Measurements from ENCODE around the gene IGFBP6. TPM values are rescaled to one million over a fixed set of nuclear protein-coding genes. Genes with fewer than 3 reads are reported as not detected.

The IGFBP6 gene
- polyA plus RNA-seq, 2 of the 4 experiments (the other 2 are of a cell fraction), result 49.1 to 128 TPM

GRCh38 chr12:53143355-53143754, 45.9 kb downstream of the IGFBP6 start (continued):
- TF ChIP-seq EP300 (IDR thresholded peaks at IDR 0.05) (no peak), RFX5 (IDR thresholded peaks at IDR 0.05) (no peak), RCOR1 (IDR thresholded peaks at IDR 0.05; ENCODE audit: low read depth, low read length) (no peak), FOXS1 (CRISPR knock-in tag; IDR thresholded peaks at IDR 0.05) (no peak), MAFK (IDR thresholded peaks at IDR 0.05; ENCODE audit: partially characterized antibody) (no peak), SMC3 (IDR thresholded peaks at IDR 0.05) (no peak), FOSB (CRISPR knock-in tag; IDR thresholded peaks at IDR 0.05) (no peak), HEYL (CRISPR knock-in tag; IDR thresholded peaks at IDR 0.05) (no peak)

GRCh38 chr12:53145383-53146260, 48.2 kb downstream of the IGFBP6 start:
- Histone ChIP-seq H3K4me1 (no peaks in the 10 kb centered on the region), H3K9me3 (no peaks in the 10 kb centered on the region), H3K4me2 (no peak overlapping the region), H3K4me3 (no peak overlapping the region), H3K27ac (no peak overlapping the region)
- FAIRE-seq (no peak), DNase-seq (ENCODE audit: low read depth in 1 of 2, low spot score in 1 of 2) (no peak), ATAC-seq (peak in 1 of 2 experiments; percentile 29; a peak in 2 of 6 replicates)
- CTCF ChIA-PET, result interaction anchor here (0.9 to 3.8 kb wide), 4 partner anchors 14 to 47 kb away, joined by 3 to 24 read pairs (median 4); partner anchors contain the start of genes CSAD and ZNF740
- POLR2A ChIA-PET, result no interaction called here
- WGBS (ENCODE audit: missing lambda C conversion rate), result 76% methylated on average over 5 of the region's 5 CpGs
- TF ChIP-seq ELK1 (IDR thresholded peaks at IDR 0.05; ENCODE audit: low read depth, low read length) (no peak), CBX2 (IDR thresholded peaks at IDR 0.05; ENCODE audit: borderline replicate concordance, low read depth) (no peak)

- POLR2A ChIA-PET, result no interaction called here
- Histone ChIP-seq H3K4me1 (no peaks in the 10 kb centered on the region), H3K9me3 (no peaks in the 10 kb centered on the region), H3K4me3 (no peak overlapping the region), H3K4me2 (no peak overlapping the region), H3K27ac (no peak overlapping the region)
- FAIRE-seq, result no peak
- no peak for ATAC-seq
- 74% methylated on average over 5 of the region's 5 CpGs for WGBS (ENCODE audit: missing lambda C conversion rate)
- CTCF ChIA-PET, result interaction anchor here (3.8 kb wide), 1 partner anchor 13 kb away, joined by 24 read pairs; no protein-coding TSS in a partner anchor
- no peak for DNase-seq (ENCODE audit: low read depth in 1 of 2, low spot score in 1 of 2)
- TF ChIP-seq HES2 (IDR thresholded peaks at IDR 0.05) (no peak), ZNF302 (CRISPR knock-in tag; IDR thresholded peaks at IDR 0.05) (no peak), HEYL (CRISPR knock-in tag; IDR thresholded peaks at IDR 0.05) (no peak), EHF (CRISPR knock-in tag; IDR thresholded peaks at IDR 0.05) (no peak), NR3C1 (IDR thresholded peaks at IDR 0.05) (no peak), MAX (IDR thresholded peaks at IDR 0.05) (no peak), BHLHE40 (IDR thresholded peaks at IDR 0.05; ENCODE audit: low read depth, low read length) (no peak), MYC (IDR thresholded peaks at IDR 0.05; ENCODE audit: borderline replicate concordance, low read length) (no peak), BCL3 (IDR thresholded peaks at IDR 0.05) (no peak), RCOR1 (IDR thresholded peaks at IDR 0.05; ENCODE audit: low read depth, low read length) (no peak), ZC3H11A (IDR thresholded peaks at IDR 0.05) (no peak), EHMT2 (IDR thresholded peaks at IDR 0.05; ENCODE audit: low read depth) (no peak)
Measured at GRCh38 chr12:53147181-53147580, 49.7 kb downstream of the IGFBP6 start.

Measured in A549 (cell line).